Heart right ventricle (tissue), 16 donors: ENCODE data around the gene FAM184B. TPM values are rescaled to one million over a fixed set of nuclear protein-coding genes. Genes with fewer than 3 reads are reported as not detected.
"Not testable (repeated sequence)": the region's sequence is repeated elsewhere in the genome, so short reads cannot be mapped to it uniquely, and the experiment has no call there.

Source experiments
- ATAC-seq, 8 donors: fragments of 200-7000 bp; cut with Tn5 transposase; one replicate each; pipeline ENCODE4 v1.9.1; 2020; ENCODE audit warnings: mild to moderate bottlenecking in 8 of 8, moderate library complexity in 8 of 8, moderate number of reproducible peaks in 1 of 8
- DNase-seq, 2 donors: peaks; one replicate each; pipeline ENCODE4 v3.0.0-alpha.2; 2020
- H3K27ac ChIP-seq, 10 donors: fragments of 200-600 bp; sonication (generic) in 2 of 10; one replicate each; pipeline versions ENCODE4 v1.5.0 to v1.8.0; 2020 to 2022; ENCODE audit warnings: mild to moderate bottlenecking in 3 of 10
- H3K27me3 ChIP-seq, 7 donors: fragments of 200-600 bp; one replicate each; pipeline ENCODE4 v1.8.0; 2021 to 2022; ENCODE audit warnings: mild to moderate bottlenecking in 2 of 7
- H3K36me3 ChIP-seq, 9 donors: fragments of 200-600 bp; sonication (generic) in 1 of 9; one replicate each; pipeline versions ENCODE4 v1.5.0 to v1.8.0; 2020 to 2022; ENCODE audit warnings: mild to moderate bottlenecking in 2 of 9
- H3K4me1 ChIP-seq, 9 donors: fragments of 200-600 bp; sonication (generic) in 1 of 9; one replicate each; pipeline versions ENCODE4 v1.5.0 to v1.8.0; 2020 to 2022; ENCODE audit warnings: mild to moderate bottlenecking in 4 of 9
- H3K4me3 ChIP-seq, 10 donors: fragments of 200-600 bp; sonication (generic) in 2 of 10; one replicate each; pipeline versions ENCODE4 v1.5.0 to v1.8.0; 2020 to 2022; ENCODE audit warnings: mild to moderate bottlenecking in 7 of 10, moderate library complexity in 2 of 10
- H3K9me3 ChIP-seq, 11 donors: fragments of 200-600 bp in 10 of 11; sonication (generic) in 2 of 11; one replicate each; pipeline versions ENCODE4 v1.5.0 to v1.8.0; 2013 to 2022; ENCODE audit warnings: mild to moderate bottlenecking in 2 of 11, control low read depth in 1 of 11, moderate library complexity in 1 of 11
- CTCF ChIP-seq, 9 donors: fragments of 200-600 bp; sonication (generic) in 2 of 9; IDR thresholded peaks; one replicate each; pipeline versions ENCODE4 v1.5.0 to v1.8.0; 2021 to 2022; ENCODE audit warnings: antibody characterized with exemption in 9 of 9, mild to moderate bottlenecking in 5 of 9, moderate library complexity in 1 of 9
- WGBS, 2 donors: extraction: QIAGEN DNeasy Blood & Tissue Kit; methylation state at CpG; one replicate each; pipeline ENCODE4 v1.1.7; 2013; ENCODE audit warnings: inconsistent platforms in 1 of 2; 5-methylcytosine and 5-hydroxymethylcytosine counted together
- intact Hi-C, 10 donors: fragments of 100-400 bp; cut with DNase I; formaldehyde crosslinking; loops; one replicate each; pipeline versions ENCODE4 v1.11.1 to v1.14.2; 2022
- polyA plus RNA-seq, 2 donors: library from polyadenylated mRNA; stranded (reverse); fragments of 200-250 nt; gene quantifications; one replicate each; pipeline ENCODE4 v1.2.3, GENCODE V29; 2013
- total RNA-seq, 10 donors: library from RNA; stranded (reverse); fragmentation: NEBNext Ultra II Directional in 3 of 10; extraction: Animal tissue kit (Norgen Biotek cat#: 25700) in 3 of 10; gene quantifications; one replicate each; pipeline versions ENCODE4 v1.2.1 to v1.2.4, GENCODE V29; 2021 to 2023
- donor health status: Arrhythmogenic right ventricular cardiomyopathy.
- donor health status: ischemic (EF 13 %, LVEDD 7.1; RV severe dilation, severe dysfunction).
- donor health status: healthy with polysubstance abuse.
- donor health status: DM: no; HTN: yes; CAD: no.
- donor health status: DM: no; HTN: no; CAD: no.
- donor health status: ischemic (EF 25% LVEDD 6.9; RV normal size, moderate dysfunction).
- donor health status: ischemic (EF 25% LVEDD 5.7; RV mildly dilated, moderate dysfunction).
- donor health status: healthy.
- donor health status: DM: yes; HTN: yes; CAD: no.
- donor health status: Ischemic cardiomyopathy.
- donor health status: ischemic (EF 35%, LVEDD 5.7; RV mildly dilated, moderate dysfunction).
- donor health status: nonischemic (EF 11% LVEDD 7.7; RV severe dilation, severe dysfunction).
- donor health status: DM: yes; HTN: yes; CAD: no.
- donor health status: PGD.
- donor health status: ischemic (EF 29% LVEDD 5.4; RV normal size, mild dysfunction).
- donor health status: nonischemic (EF 23%, LVEDD 6.1; RV moderate dilation, normal function).

Gene FAM184B
- total and polyA plus RNA-seq, 12 donors: 0.01 to 0.07 TPM; not detected in 10

GRCh38 chr4:17662694-17663093 is 118.7 kb downstream of the FAM184B start:
- Histone ChIP-seq H3K36me3 (no peaks in the 10 kb centered on the region), H3K27me3 (peaks cover 0 to 5% (median 0%) of the 10 kb centered on the region in 7 donors), H3K27ac (no peak overlapping the region), H3K9me3 (no peaks in the 10 kb centered on the region), H3K4me1 (peaks cover 0 to 12% (median 0%) of the 10 kb centered on the region in 9 donors), H3K4me3 (no peak overlapping the region)
- intact Hi-C loops: no loop called here
- no peak for TF ChIP-seq CTCF (IDR thresholded peaks at IDR 0.05)
- 93 to 95% methylated on average over 3 of the region's 3 CpGs for WGBS, 2 donors
- no peak for ATAC-seq
- no peak for DNase-seq

- DNase-seq, H3K27me3 ChIP-seq, H3K4me3 ChIP-seq, ATAC-seq, H3K4me1 ChIP-seq, H3K27ac ChIP-seq, H3K9me3 ChIP-seq, H3K36me3 ChIP-seq, intact Hi-C loops: not testable (repeated sequence)
- 96 to 97% methylated on average over 8 of the region's 8 CpGs for WGBS, 2 donors
Observed at GRCh38 chr4:17659196-17659595, 122.2 kb downstream of the FAM184B start.

GRCh38 chr4:17657849-17658248 is 123.6 kb downstream of the FAM184B start:
- Histone ChIP-seq H3K36me3 (no peaks in the 10 kb centered on the region), H3K9me3 (no peaks in the 10 kb centered on the region), H3K4me3 (no peak overlapping the region), H3K4me1 (no peaks in the 10 kb centered on the region), H3K27ac (no peak overlapping the region), H3K27me3 (peaks cover 0 to 5% (median 0%) of the 10 kb centered on the region in 7 donors)
- DNase-seq (no peak), ATAC-seq (no peak)
- no peak for TF ChIP-seq CTCF (IDR thresholded peaks at IDR 0.05)
- WGBS, 2 donors: 78 to 80% methylated on average over 9 of the region's 9 CpGs
- intact Hi-C loops: no loop called here

GRCh38 chr4:17657090-17657489 is 124.3 kb downstream of the FAM184B start:
- DNase-seq (no peak), ATAC-seq (no peak)
- intact Hi-C loops: no loop called here
- Histone ChIP-seq H3K36me3 (no peaks in the 10 kb centered on the region), H3K27ac (no peak overlapping the region), H3K4me1 (no peaks in the 10 kb centered on the region), H3K4me3 (no peak overlapping the region), H3K27me3 (peaks cover 0 to 5% (median 0%) of the 10 kb centered on the region in 7 donors), H3K9me3 (no peaks in the 10 kb centered on the region)
- TF ChIP-seq CTCF (IDR thresholded peaks at IDR 0.05): no peak
- WGBS, 2 donors: 77 to 85% methylated on average over 1 of the region's 1 CpG

- H3K4me1 ChIP-seq: no peaks in the 10 kb centered on the region
- H3K4me3 ChIP-seq: no peak overlapping the region
- TF ChIP-seq CTCF (IDR thresholded peaks at IDR 0.05): no peak
- peaks cover 0 to 5% (median 0%) of the 10 kb centered on the region in 7 donors for H3K27me3 ChIP-seq
- intact Hi-C loops: no loop called here
- H3K9me3 ChIP-seq: no peaks in the 10 kb centered on the region
- no peak overlapping the region for H3K27ac ChIP-seq
- H3K36me3 ChIP-seq: no peaks in the 10 kb centered on the region
- DNase-seq (no peak), ATAC-seq (no peak)
- 74 to 88% methylated on average over 8 of the region's 8 CpGs for WGBS, 2 donors
Observed at GRCh38 chr4:17654701-17655100, 126.7 kb downstream of the FAM184B start.
